CD14-positive monocyte (primary cell): ENCODE measurements around the gene ABHD17C. TPM values are rescaled to one million over a fixed set of nuclear protein-coding genes. Genes with fewer than 3 reads are reported as not detected.
A peak's percentile ranks its signal among the peaks of the same experiment; 100 is the strongest.

Experiments used
- DNase-seq, 3 donors: peaks; one replicate each; pipeline ENCODE4 v3.0.0-alpha.2; 2011 to 2022
- H2AFZ ChIP-seq: 2 replicates; pipeline ENCODE4 v1.6.0; 2012; ENCODE audit warnings: mild to moderate bottlenecking, low read depth, low read length, inconsistent platforms; ENCODE audit not compliant: insufficient read depth, poor library complexity, severe bottlenecking
- H3K27ac ChIP-seq, 2 donors: 1 replicate in 1 of 2; 2 replicates in 1 of 2; pipeline ENCODE4 v1.5.1; 2012 to 2013; ENCODE audit warnings: low read length in 2 of 2, control low read depth in 1 of 2, inconsistent platforms in 1 of 2, low read depth in 1 of 2, mild to moderate bottlenecking in 1 of 2
- H3K27me3 ChIP-seq, 2 donors: one replicate each; pipeline versions ENCODE4 v1.6.0 to v1.6.1; 2011 to 2013; ENCODE audit warnings: low read length in 2 of 2; ENCODE audit not compliant: control insufficient read depth in 2 of 2, insufficient read depth in 2 of 2
- H3K36me3 ChIP-seq, 2 donors: replicated peaks in 1 of 2; 1 replicate in 1 of 2; 2 replicates in 1 of 2; pipeline versions ENCODE4 v1.5.1 to v1.6.1; 2012 to 2013; ENCODE audit warnings: low read length in 2 of 2, control low read depth in 1 of 2, inconsistent platforms in 1 of 2, mild to moderate bottlenecking in 1 of 2; ENCODE audit not compliant: insufficient read depth in 2 of 2, control insufficient read depth in 1 of 2
- H3K4me1 ChIP-seq, 2 donors: 1 replicate in 1 of 2; 2 replicates in 1 of 2; pipeline versions ENCODE4 v1.5.1 to v1.6.1; 2012 to 2013; ENCODE audit warnings: low read length in 2 of 2, control low read depth in 1 of 2, inconsistent platforms in 1 of 2, mild to moderate bottlenecking in 1 of 2, moderate library complexity in 1 of 2; ENCODE audit not compliant: insufficient read depth in 2 of 2, control insufficient read depth in 1 of 2
- H3K4me2 ChIP-seq: replicated peaks from 2 replicates; pipeline ENCODE3; 2012; ENCODE audit warnings: low read length, moderate library complexity, mild to moderate bottlenecking; ENCODE audit not compliant: poor library complexity, severe bottlenecking; ENCODE audit errors: extremely low read depth
- H3K4me3 ChIP-seq, 3 experiments: fragments of 200-600 bp in 1 of 3; sonication (generic) in 1 of 3; replicated peaks in 1 of 3; 1 replicate in 2 of 3; 2 replicates in 1 of 3; pipeline ENCODE4 v1.5.1; 2011 to 2013; ENCODE audit warnings: low read length in 3 of 3, mild to moderate bottlenecking in 3 of 3, control low read depth in 2 of 3, low read depth in 2 of 3, inconsistent platforms in 1 of 3, moderate library complexity in 1 of 3
- H3K79me2 ChIP-seq: 2 replicates; pipeline ENCODE4 v1.6.0; 2012; ENCODE audit warnings: mild to moderate bottlenecking, control low read depth, inconsistent platforms, low read length, moderate library complexity; ENCODE audit not compliant: insufficient read depth
- H3K9ac ChIP-seq: 2 replicates; pipeline ENCODE4 v1.6.0; 2017; ENCODE audit warnings: low read length, mild to moderate bottlenecking; ENCODE audit not compliant: insufficient read depth, poor library complexity, severe bottlenecking
- H3K9me3 ChIP-seq, 2 donors: replicated peaks in 1 of 2; 1 replicate in 1 of 2; 2 replicates in 1 of 2; pipeline versions ENCODE4 v1.5.1 to v1.6.1; 2012 to 2013; ENCODE audit warnings: low read length in 2 of 2, control low read depth in 1 of 2; ENCODE audit not compliant: control insufficient read depth in 1 of 2, insufficient read depth in 1 of 2
- H4K20me1 ChIP-seq: 2 replicates; pipeline ENCODE4 v1.6.0; 2012; ENCODE audit warnings: mild to moderate bottlenecking, low read length, control low read depth, moderate library complexity; ENCODE audit not compliant: insufficient read depth
- H3K27ac Mint-ChIP-seq, 7 donors: one replicate each; pipeline ENCODE4 v1.8.0; 2020; ENCODE audit warnings: mild to moderate bottlenecking in 7 of 7, mixed read lengths in 7 of 7, moderate library complexity in 6 of 7, inconsistent platforms in 2 of 7
- H3K27me3 Mint-ChIP-seq, 3 donors: one replicate each; pipeline ENCODE4 v1.8.0; 2021 to 2022; ENCODE audit warnings: low read depth in 3 of 3, mild to moderate bottlenecking in 3 of 3, mixed read lengths in 3 of 3, moderate library complexity in 3 of 3, inconsistent platforms in 1 of 3
- H3K36me3 Mint-ChIP-seq, 2 donors: one replicate each; pipeline ENCODE4 v1.8.0; 2020; ENCODE audit warnings: mixed read lengths in 2 of 2, inconsistent platforms in 1 of 2, mild to moderate bottlenecking in 1 of 2
- H3K4me1 Mint-ChIP-seq: one replicate; pipeline ENCODE4 v1.8.0; 2020; ENCODE audit warnings: mild to moderate bottlenecking, mixed read lengths
- H3K4me3 Mint-ChIP-seq, 2 donors: one replicate each; pipeline ENCODE4 v1.8.0; 2020; ENCODE audit warnings: mild to moderate bottlenecking in 2 of 2, mixed read lengths in 2 of 2, moderate library complexity in 1 of 2
- H3K9me3 Mint-ChIP-seq, 7 donors: one replicate each; pipeline ENCODE4 v1.8.0; 2020 to 2022; ENCODE audit warnings: mixed read lengths in 7 of 7, mild to moderate bottlenecking in 6 of 7, moderate library complexity in 6 of 7, inconsistent platforms in 2 of 7
- CTCF ChIP-seq: fragments of 200-600 bp; IDR thresholded peaks from one replicate; pipeline ENCODE4 v1.8.0; 2022; ENCODE audit warnings: antibody characterized with exemption, mild to moderate bottlenecking
- WGBS: methylation state at CpG from one replicate; pipeline ENCODE4 v1.1.5; 2013; ENCODE audit warnings: missing lambda C conversion rate; ENCODE audit not compliant: insufficient coverage; 5-methylcytosine and 5-hydroxymethylcytosine counted together
- intact Hi-C, 2 donors: fragments of 100-400 bp; cut with micrococcal nuclease; formaldehyde crosslinking; loops; one replicate each; pipeline versions ENCODE4 v1.15.0 to v1.15.1; 2023
- polyA plus RNA-seq, 3 donors: library from polyadenylated mRNA; depleted of rRNA in 1 of 3; unstranded in 2 of 3; stranded (reverse) in 1 of 3; fragments of 300-500 nt in 2 of 3; fragments of >200 nt in 1 of 3; fragmentation: Illumina TruSeq in 2 of 3; gene quantifications; 1 replicate in 2 of 3; 2 replicates in 1 of 3; pipeline ENCODE4 v1.2.3, GENCODE V29; 2012 to 2021

Gene ABHD17C
- polyA plus RNA-seq, 3 donors, result 0.48 to 0.76 (median 0.68) TPM

- WGBS, result 94% methylated on average over 2 of the region's 5 CpGs
- intact Hi-C loops, result no loop called here
- Histone ChIP-seq H3K4me2 (no peak overlapping the region), H3K9ac (no peak overlapping the region), H3K79me2 (no peaks in the 10 kb centered on the region), H3K9me3 (peaks cover 0 to 2% of the 10 kb centered on the region in 2 donors), H2AFZ (no peak overlapping the region), H3K36me3 (no peaks in the 10 kb centered on the region), H4K20me1 (no peaks in the 10 kb centered on the region), H3K27me3 (peaks cover 21 to 33% of the 10 kb centered on the region in 2 donors), H3K4me3 (no peak overlapping the region), H3K4me1 (peaks cover 31 to 34% of the 10 kb centered on the region in 2 donors), H3K27ac (no peak overlapping the region)
- peaks cover 36% of the 10 kb centered on the region for H3K4me1 Mint-ChIP-seq
- H3K27ac Mint-ChIP-seq, result no peak overlapping the region
- peaks cover 32 to 40% (median 38%) of the 10 kb centered on the region in 3 donors for H3K27me3 Mint-ChIP-seq
- no peak for TF ChIP-seq CTCF
- no peak overlapping the region for H3K4me3 Mint-ChIP-seq
- no peak for DNase-seq
- no peaks in the 10 kb centered on the region for H3K36me3 Mint-ChIP-seq
- H3K9me3 Mint-ChIP-seq, result peaks cover 0 to 3% (median 0%) of the 10 kb centered on the region in 7 donors
Measured at GRCh38 chr15:80785811-80786354, 90.8 kb downstream of the ABHD17C start.

GRCh38 chr15:80787316-80787715 lies 92.2 kb downstream of the ABHD17C start:
- no peaks in the 10 kb centered on the region for H3K36me3 ChIP-seq
- intact Hi-C loops, result no loop called here
- no peak for TF ChIP-seq CTCF
- H3K79me2 ChIP-seq, result no peaks in the 10 kb centered on the region
- H3K4me3 Mint-ChIP-seq, result no peak overlapping the region
- H2AFZ ChIP-seq, result no peak overlapping the region
- peak overlapping the region in 1 of 7 donors; percentile 70 for H3K27ac Mint-ChIP-seq
- H3K27me3 ChIP-seq, result peaks cover 6 to 20% of the 10 kb centered on the region in 2 donors
- no peaks in the 10 kb centered on the region for H3K9me3 Mint-ChIP-seq
- no peak overlapping the region for H3K9ac ChIP-seq
- H3K27me3 Mint-ChIP-seq, result peaks cover 18 to 33% (median 24%) of the 10 kb centered on the region in 3 donors
- H3K4me1 Mint-ChIP-seq, result peaks cover 36% of the 10 kb centered on the region
- no peak for DNase-seq
- WGBS, result 94% methylated on average over 3 of the region's 3 CpGs
- no peak overlapping the region for H3K4me3 ChIP-seq
- H4K20me1 ChIP-seq, result no peaks in the 10 kb centered on the region
- H3K36me3 Mint-ChIP-seq, result no peaks in the 10 kb centered on the region
- H3K27ac ChIP-seq, result no peak overlapping the region
- peaks cover 31 to 34% of the 10 kb centered on the region in 2 donors for H3K4me1 ChIP-seq
- H3K9me3 ChIP-seq, result no peaks in the 10 kb centered on the region
- no peak overlapping the region for H3K4me2 ChIP-seq
